Cardiac ventricle fibroblast (primary cell): Measurements from ENCODE around the gene B4GALT7. TPM values are rescaled to one million over a fixed set of nuclear protein-coding genes. Genes with fewer than 3 reads are reported as not detected.

Source experiments
- total RNA-seq: library from RNA; depleted of rRNA; stranded (reverse); fragments of >200 nt; gene quantifications from 2 replicates; pipeline ENCODE4 v1.2.3, GENCODE V29; 2015

The B4GALT7 gene, protein sequence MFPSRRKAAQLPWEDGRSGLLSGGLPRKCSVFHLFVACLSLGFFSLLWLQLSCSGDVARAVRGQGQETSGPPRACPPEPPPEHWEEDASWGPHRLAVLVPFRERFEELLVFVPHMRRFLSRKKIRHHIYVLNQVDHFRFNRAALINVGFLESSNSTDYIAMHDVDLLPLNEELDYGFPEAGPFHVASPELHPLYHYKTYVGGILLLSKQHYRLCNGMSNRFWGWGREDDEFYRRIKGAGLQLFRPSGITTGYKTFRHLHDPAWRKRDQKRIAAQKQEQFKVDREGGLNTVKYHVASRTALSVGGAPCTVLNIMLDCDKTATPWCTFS
- 26.5 and 30.3 TPM in 2 replicates for total RNA-seq

GRCh38 chr5:177599731-177600507 lies at the start of gene B4GALT7:
Gene B4GALT7, plus strand, starts transcription at chr5:177600132. Its CDS starts 79 bp downstream, at chr5:177600211.

DNA sequence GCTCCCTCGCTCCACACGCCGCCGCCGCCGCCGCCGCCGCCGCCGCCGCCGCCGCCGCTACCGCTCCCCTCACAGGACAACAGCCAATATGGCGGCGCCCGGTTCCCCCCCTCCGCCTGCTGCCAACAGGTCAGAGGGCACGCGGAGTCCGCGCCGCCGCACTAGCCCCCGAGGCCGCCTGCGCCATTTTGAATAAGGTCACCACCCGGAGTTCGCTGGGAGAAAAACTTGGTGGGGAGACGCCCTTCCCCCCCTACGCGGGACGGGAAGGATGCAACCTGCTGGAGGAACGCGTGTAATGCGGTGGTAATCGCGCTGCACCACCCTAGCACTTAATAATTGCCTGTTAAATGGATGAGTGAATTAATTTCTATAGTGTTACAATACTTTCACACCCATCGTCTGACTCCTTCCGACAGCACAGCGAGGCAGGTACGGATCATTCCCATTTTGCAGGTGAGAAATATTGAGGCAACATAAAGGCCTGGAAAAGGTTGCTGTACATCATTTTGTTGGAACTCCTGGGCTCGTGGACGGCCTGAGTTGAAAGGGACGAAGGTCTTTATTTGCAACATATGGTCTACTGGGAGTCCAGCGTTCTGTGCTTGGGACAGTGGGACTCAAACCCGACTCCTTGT lies 45.3 kb upstream of the B4GALT7 start, which contains the start of gene FAM193B:
Gene FAM193B (minus strand): TSS at position 90 of the 638 bp plus-strand sequence. CDS start 105 bp downstream, outside the sequence.

GRCh38 chr5:177592010-177592834 lies 7.7 kb upstream of the B4GALT7 start, which contains the start of gene TMED9:
Gene TMED9, plus strand, starts transcription at chr5:177592203. Its CDS starts 12 bp downstream, at chr5:177592215.

Other genes with a start within 250 kb of the B4GALT7 start
- gene LMAN2, start 248.5 kb upstream of the B4GALT7 start, total RNA-seq: 302 and 370 TPM in 2 replicates
- gene RGS14, start 242.2 kb upstream of the B4GALT7 start, total RNA-seq: 9.9 and 34.2 TPM in 2 replicates
- gene SLC34A1, start 215.7 kb upstream of the B4GALT7 start, total RNA-seq: not detected in 2 replicates
- gene PFN3, start 199.5 kb upstream of the B4GALT7 start, total RNA-seq: not detected in 2 replicates
- gene F12, start 190.6 kb upstream of the B4GALT7 start, total RNA-seq: 0.44 and 0.49 TPM in 2 replicates
- 9.5 and 14.7 TPM in 2 replicates for gene GRK6, start 173.5 kb upstream of the B4GALT7 start, total RNA-seq
- 26.0 and 30.6 TPM in 2 replicates for gene PRR7, start 153.3 kb upstream of the B4GALT7 start, total RNA-seq
- gene DBN1, start 126.5 kb upstream of the B4GALT7 start, total RNA-seq: 86.3 and 93.7 TPM in 2 replicates
- gene PDLIM7, start 102.5 kb upstream of the B4GALT7 start, total RNA-seq: 96.1 and 124 TPM in 2 replicates
- gene DOK3, start 90.3 kb upstream of the B4GALT7 start, total RNA-seq: 0.44 and 2.1 TPM in 2 replicates
- 113 and 114 TPM in 2 replicates for gene DDX41, start 83.2 kb upstream of the B4GALT7 start, total RNA-seq
- 31.7 and 33.3 TPM in 2 replicates for gene FAM193B, start 45.6 kb upstream of the B4GALT7 start, total RNA-seq
- 191 and 212 TPM in 2 replicates for gene TMED9, start 7.9 kb upstream of the B4GALT7 start, total RNA-seq
- not detected in 2 replicates for gene FAM153A, start 182.8 kb downstream of the B4GALT7 start, total RNA-seq